ENCODE measurements around the gene PROCA1.
A peak's percentile ranks its signal among the peaks of the same experiment; 100 is the strongest.
"Not testable (repeated sequence)": the region's sequence is repeated elsewhere in the genome, so short reads cannot be mapped to it uniquely, and the experiment has no call there.

The PROCA1 gene

DNA sequence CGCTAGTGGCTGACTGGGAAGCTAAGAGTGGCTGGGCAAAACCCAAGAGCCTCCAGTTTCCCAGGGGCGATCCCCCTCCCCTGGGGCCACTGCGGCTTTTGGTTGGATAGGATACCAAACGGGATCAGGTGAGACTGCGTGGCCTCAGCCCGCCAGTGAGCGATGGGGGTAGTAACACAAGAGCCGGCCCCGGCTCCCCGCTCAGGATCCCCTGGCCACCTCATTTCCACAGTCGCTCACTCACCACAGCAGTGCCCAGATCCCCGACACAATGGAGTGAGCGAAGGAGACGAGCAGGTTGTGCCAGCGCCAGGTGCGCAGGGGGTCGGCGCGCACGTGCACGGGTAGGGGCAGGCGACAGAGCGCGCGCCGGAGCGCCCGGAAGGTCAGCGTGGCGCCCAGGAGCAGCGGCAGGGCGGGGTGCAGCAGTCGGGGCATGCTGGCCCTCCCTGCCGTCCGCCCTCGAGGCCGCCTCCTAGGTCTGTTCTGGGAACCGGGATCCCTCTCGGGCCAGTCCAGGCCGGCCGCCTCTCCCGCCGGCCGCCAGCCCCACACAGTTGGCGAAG lies 14.1 kb upstream of the PROCA1 start:
- DNase-seq (ENCODE audit: low read depth), result no peak

DNA sequence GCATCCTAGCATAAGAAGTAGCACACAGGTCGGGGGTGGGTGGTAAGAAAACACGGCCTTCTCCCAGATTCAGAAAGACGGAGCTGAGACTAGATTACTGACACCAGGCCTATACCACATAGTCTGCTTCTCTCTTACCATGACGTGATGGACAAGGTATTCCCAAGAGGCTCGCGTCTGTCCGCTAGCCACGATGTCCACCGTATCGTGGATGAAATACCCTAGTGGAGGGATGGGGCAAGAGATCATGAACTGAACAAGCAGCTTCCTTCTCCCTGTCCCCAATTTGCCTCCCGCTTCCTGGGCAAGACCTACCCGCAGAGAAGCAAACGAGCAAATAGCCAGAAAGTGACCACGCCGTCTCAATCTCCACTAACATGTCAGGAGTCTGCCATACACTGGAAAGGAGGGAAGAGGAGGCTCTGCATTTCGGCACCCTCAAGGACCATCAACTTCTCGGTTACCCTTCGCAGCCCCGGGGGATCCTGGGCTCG lies 13.5 kb upstream of the PROCA1 start:
- no peak for DNase-seq (ENCODE audit: low read depth)

DNA sequence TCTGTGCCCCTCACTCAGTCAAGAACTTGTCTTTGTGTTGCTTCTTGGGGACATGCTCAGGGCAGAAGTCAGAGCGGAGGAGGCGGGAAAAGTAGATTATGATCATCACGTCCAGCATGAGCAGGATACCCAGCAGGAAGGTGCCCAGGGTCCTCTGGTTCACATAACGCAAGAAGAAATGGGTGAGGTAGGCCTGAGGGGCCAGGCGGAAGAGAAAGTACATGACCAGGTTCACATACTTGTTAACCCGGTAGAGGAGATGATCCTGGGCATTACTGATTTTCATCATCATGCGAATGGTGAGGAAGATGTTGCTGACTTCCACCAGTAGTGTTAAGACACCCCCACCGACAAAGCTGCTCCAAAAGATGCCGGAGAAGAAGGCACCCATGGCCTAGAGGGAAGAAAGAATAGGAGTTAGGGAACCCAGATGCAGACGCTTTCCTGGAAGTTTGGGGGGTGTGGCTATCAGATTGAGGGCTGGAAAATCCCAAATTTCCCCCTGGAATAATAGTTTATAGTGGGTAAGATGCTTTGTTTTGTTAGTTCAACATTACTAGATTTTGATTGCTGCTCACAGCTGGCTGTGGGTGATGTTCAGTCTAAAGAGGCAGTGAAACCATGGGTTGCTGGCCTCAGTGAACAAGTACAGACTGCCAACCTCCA lies 12.9 kb upstream of the PROCA1 start:
- DNase-seq (ENCODE audit: low read depth), result no peak

DNA sequence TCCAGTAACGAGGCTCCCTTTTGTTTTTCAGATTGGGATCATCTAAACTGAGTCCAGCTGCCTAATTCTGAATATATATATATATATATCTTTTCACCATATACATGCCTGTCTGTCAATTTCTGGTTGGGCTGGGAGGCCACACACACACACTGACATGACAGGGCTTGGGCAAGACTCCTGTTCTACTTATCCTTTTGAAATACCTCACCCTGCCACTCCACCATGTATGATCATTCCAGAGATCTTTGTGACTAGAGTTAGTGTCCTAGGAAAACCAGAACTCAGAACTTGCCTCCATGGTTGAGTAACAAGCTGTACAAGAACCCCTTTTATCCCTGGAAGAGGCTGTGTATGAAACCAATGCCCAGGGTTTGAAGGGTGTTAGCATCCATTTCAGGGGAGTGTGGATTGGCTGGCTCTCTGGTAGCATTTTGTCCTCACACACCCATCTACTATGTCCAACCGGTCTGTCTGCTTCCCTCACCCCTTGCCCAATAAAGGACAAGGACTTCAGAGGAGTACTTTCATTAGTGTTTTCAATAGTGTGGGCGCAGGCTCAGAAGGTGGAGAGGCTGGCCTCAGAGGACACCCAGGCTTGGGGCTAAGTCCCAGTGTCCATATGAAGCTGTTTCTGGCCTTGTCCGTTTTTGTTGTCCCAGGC lies 12.3 kb upstream of the PROCA1 start:
- DNase-seq (ENCODE audit: low read depth), result not testable (repeated sequence)

DNA sequence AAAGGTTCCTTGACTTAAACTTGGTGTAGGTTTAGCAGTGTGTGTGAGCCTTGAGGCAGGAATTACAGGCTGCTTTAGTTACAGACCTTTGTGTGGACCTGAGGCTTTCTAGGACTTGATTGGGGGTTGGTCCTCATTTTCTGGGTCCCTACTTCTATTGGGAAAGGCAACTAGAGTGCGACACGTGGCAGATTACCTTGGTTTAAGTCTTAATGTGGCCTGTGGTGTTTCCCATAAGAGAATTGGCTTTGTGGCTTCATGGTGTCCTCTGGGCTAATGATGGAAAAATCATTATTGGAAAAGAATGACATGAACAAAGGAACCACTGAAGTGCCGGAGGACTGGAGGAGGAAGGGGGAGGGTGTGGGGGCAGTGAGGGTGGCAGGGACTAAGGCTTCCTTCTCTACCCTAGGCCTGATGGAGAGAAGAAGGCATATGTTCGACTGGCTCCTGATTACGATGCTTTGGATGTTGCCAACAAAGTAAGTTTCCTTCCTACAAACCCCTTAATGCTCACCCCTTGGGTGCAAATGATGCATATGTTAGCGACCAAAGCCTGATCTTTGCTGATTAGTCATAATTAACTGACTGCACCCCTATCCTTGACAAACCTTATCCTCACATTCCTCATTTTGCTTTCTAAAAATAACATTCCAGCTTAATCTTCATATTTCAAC lies 11.6 kb upstream of the PROCA1 start:
- no peak for DNase-seq (ENCODE audit: low read depth)

DNA sequence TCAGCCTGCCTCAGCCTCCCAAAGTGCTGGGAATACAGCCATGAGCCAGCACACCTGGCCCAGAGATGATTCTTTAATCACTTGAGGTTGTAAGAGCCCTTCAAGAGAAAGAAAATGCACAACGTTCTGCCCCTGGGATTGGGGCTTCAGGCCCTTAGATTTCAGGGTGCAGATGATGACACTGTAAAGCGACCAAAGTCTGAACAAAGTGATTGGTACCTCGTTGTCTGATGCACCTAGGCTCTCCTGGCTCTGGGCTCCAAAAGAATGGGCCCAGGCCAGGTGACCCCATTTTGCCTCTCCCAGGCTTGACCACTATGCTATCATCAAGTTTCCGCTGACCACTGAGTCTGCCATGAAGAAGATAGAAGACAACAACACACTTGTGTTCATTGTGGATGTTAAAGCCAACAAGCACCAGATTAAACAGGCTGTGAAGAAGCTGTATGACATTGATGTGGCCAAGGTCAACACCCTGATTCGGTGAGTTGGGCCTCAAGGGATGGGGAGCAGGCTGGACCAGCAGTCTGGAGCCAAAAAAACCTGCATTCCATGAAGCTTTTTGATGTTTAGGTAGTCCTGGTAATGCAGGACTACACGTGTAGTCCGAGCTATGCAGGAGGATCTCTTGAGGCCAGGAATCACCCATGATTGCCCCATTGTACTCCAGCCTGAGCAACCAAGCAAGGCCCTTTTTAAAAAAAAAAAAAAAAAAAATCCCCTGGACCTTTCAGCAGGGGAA lies 10.9 kb upstream of the PROCA1 start:
- DNase-seq (ENCODE audit: low read depth), result no peak

DNA sequence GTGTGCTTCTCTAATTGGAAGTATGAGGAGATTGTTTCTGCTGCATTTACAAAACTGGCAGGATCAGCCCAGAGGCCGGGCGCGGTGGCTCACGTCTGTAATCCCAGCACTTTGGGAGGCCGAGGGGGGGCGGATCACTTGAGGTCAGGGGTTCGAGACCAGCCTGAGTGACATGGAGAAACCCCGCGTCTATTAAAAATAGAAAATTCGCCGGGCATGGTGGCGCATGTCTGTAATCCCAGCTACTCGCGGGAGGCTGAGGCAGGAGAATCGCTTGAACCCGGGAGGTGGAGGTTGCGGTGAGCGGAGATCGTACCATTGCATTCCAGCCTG lies 9.3 kb upstream of the PROCA1 start:
- not testable (repeated sequence) for DNase-seq (ENCODE audit: low read depth)

DNA sequence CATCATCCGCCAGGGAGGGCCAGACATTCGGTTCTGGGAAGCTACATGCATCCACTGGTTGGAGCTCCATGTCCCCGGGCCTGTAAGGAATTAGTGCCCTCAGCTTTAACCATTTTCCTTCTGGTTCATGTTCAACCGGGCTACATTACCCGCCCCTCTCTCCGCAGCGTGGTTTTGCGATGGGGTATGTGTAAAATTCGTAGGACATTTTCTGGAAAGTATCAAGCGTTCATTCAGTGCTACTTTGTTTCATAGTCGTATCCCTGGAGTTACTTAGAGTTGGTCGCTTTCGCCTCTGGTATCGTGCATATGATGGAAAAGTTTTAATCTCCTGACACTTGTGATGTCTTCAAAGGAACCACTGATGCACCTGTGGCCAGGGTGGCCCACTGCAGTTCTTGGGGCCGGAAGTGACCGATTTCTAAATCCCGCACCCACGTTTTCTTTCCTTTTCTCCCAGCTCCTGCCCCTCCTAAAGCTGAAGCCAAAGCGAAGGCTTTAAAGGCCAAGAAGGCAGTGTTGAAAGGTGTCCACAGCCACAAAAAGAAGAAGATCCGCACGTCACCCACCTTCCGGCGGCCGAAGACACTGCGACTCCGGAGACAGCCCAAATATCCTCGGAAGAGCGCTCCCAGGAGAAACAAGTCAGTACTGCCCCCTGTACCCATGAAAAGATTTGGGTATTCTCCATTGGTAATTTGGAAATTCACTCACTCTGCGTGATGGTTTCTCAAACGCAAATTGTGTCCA lies 8.7 kb upstream of the PROCA1 start:
- no peak for DNase-seq (ENCODE audit: low read depth)

DNA sequence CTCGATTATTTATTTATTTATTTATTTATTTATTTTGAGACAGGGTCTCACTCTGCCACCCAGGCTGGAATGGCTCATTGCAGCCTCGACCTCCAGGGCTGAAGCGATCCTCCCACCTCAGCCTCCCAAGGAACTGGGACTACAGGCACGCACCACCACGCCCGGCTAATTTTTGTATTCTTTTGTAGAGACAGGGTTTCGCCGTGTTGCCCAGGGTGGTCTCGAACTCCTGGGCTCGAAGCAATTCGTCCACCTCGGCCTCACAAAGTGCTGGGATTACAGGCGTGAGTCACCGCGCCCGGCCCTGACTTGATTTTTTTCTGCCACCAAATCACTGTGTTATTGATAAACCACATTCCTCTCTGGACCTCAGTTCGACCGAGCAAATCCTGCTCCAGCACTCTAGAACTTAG lies 7.3 kb upstream of the PROCA1 start:
- no peak for DNase-seq (ENCODE audit: low read depth)

DNA sequence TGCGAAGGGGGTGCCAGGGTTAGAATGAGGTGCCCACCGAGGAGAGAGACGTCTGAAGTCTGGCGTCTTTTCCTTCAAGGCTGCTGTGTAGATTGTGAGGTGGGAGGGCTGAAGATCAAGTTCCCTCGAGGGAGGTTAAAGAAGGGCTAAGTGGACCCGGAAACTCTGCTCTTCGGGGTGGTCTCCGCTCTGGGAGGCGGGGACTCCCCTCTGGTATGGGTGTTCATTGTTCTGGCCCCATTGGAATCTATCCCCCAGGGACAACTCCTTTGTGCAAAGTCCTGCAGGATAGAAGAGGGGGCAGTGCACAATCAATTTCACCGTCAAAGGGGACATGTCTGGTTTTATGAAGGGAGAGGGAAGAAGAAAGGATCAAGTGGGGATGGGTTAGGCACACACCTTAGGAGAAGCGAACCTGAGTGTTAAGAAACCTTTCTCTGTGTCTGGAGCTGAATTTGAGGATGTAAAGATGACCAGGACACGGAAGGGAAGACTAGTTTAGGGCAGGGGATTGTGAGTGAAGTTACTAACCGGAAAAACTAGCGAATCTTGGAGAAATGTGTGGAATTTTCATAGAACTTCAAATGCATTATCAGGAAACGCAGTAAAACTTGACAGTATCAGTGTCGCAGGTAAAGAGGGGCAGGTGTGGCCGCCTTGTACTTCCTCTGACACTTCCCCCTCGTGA lies 6.8 kb upstream of the PROCA1 start:
- no peak for DNase-seq (ENCODE audit: low read depth)

DNA sequence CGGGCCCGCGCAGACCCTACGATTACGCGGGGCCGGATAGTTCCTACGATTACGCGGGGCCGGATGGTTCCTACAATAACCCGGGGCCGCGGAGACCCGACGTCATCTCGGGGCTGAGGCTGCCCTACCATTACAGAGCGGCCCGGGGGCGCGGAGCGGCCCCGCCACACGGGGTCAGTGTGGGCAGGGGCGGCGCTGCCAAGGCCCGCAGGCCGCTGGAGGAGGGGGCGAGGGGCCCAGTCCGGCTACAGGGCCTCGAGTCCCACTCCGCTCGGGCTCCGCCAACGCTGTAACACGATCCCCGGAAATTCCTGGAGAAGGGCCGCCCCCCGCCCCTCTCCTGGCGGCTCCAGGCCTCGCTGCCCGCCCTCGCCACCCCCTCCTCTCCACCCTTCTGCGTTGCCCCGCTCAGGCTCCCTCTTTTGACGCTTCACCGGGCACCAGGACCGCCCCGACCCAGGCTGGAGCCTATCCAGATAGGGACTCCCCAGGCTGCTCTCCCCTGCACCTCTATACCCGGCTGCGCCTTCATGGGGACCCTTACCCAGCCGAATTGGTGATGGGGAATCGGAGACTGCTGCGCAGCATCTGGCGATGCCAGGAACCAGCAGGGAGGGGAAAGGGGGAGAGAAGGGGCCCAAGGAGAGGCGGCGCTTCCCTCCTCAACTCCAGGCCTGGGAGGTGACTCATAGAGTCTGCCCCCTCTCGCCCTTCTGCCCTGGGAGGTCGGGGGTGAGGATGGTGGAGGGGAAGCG lies 6.1 kb upstream of the PROCA1 start, which contains the start of gene RAB34:
Gene RAB34 (minus strand): TSS at position 291 of the 755 bp plus-strand sequence. CDS start 602 bp downstream, outside the sequence.
- DNase-seq (ENCODE audit: low read depth), result no peak

DNA sequence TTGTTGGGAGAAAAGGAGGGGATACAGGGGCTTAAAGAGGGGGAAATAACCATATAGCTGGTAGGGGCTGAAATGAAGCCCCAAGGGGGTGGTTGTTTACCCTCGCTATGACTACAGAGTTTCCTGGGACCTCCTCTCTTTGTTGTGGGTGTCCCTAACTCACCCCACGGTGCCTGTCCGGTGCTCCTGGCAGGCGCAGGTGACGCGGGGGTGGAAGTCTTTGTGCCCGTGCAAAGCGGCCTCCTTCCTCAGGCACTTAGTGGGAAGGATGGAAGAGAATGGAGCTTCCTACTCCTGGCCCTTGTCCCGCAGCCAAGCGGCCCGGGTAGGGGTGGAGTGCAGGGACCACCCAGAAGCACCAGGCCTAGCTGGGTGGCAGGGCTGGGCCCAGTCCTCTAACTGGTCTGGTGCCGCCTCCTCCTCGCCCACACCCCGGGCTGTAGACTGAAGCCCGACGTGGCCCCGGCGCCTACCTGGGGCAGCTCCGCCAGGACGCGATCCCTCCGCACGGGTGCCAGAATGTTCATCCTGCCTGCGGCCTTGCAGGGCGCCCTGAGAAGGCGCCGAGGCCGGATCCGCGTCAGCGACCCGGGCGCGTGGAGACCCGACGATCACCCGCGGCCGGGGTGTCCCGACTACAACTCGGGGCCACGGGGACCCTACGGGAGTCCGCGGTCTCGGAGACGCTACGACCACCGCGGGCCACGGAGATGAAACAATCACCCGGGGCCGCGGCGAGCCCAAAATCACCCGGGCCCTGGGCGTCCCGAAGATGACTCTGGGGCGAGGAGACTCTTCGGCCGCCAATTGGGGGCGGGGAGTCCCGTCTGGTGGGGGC lies 5.3 kb upstream of the PROCA1 start:
- DNase-seq (ENCODE audit: low read depth), result no peak

DNA sequence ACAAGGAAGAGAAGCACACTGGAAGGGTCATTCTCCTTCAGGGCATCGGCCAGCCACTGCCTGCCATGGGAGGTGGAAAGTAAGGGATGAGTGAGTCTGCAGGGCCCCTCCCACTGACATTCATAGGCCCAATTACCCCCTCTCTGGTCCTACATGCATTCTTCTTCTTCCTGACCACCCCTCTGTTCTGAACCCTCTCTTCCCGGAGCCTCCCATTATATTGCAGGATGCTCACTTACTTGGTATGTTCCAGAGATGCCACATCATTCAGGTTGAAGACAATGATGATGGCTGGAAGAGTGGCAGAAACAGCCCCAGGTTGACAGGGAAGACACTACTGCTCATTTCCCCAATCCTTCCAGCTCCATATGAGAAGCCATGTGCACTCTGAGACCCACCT lies 3.5 kb upstream of the PROCA1 start:
- DNase-seq (ENCODE audit: low read depth), result no peak

DNA sequence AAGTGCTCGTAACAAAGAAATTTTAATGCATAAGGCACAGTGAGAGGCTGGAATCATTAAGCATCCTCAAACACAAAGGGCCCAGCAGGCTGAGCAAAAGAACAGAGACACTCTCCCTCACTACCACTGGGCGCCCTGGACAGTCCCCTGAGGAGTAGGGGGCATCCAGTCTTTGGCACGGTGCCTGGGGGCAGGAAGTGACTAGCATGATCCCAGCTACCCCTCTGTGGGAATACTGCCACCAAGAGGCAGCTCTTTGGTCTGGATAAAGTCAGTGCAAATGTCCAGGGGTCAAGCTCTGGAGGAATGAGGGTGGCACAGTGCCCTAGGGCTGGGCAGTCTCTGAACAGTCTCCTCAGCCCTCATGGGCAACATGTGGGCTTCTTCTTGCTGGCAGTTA lies 2.6 kb upstream of the PROCA1 start:
- no peak for DNase-seq (ENCODE audit: low read depth)

DNA sequence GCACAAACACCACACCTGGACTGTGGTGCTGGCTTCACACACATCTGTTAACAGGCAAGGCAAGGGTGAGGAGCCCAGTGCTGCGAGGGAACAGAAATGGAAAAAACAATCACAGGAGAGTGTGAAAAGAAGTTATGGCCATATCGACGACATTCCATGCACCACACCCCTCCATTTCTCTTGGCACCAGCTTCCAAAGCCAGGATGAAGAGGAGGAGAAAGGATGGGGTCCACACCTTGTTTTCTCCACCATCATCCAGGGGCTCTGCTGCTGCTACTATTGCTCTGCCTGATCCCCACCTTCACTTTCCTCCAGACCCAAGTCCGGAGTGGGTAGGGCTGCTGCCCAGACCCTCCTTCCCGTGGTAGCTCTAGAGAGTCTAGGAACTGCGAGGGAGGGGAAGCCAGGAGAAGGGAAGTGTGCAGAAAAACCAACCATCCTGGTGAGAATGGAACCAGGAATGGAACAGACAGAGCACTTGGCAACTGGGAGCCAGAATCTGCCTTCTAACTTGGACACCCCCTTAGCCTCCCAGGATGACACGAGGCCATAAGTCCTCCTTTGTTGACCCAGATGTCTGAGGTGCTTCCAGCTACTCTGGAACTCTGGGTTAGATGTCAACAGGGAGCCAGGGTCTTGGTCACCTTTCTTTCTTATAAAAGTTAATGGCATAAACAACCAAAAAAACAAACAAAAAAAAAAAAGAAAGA lies 1.2 kb upstream of the PROCA1 start:
- DNase-seq (ENCODE audit: low read depth), result no peak

DNA sequence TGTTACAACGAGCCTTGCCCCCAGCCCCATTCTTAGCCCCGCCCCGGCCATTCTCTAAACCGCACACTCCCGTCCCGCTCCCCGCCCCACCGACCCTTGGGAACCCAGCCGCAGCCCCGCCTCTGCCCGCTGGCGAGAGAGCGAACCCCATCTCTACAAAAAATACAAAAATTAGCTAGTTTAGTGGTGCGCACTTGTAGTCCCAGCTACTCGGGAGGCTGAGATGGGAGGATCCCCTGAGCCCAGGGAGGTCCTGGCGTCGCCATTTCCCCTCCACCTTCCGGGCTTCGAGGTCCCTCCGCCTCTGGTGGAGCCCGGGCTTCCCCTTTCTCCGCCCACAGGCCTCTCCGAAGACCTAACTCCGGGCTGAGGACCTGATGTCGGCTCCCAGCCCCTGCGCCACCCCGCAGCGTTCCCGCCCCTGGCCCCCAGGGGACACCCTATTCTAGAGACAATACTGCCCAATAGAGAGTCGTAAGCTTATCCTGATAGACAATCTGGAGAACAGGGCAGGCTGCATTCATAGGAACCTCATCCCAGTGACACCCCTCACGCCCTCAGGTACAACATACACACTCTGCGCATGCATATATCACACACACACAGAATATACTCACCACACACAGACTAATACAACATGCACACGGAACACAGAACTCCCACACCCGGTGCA lies 480 bp upstream of the PROCA1 start:
- no peak for DNase-seq (ENCODE audit: low read depth)

DNA sequence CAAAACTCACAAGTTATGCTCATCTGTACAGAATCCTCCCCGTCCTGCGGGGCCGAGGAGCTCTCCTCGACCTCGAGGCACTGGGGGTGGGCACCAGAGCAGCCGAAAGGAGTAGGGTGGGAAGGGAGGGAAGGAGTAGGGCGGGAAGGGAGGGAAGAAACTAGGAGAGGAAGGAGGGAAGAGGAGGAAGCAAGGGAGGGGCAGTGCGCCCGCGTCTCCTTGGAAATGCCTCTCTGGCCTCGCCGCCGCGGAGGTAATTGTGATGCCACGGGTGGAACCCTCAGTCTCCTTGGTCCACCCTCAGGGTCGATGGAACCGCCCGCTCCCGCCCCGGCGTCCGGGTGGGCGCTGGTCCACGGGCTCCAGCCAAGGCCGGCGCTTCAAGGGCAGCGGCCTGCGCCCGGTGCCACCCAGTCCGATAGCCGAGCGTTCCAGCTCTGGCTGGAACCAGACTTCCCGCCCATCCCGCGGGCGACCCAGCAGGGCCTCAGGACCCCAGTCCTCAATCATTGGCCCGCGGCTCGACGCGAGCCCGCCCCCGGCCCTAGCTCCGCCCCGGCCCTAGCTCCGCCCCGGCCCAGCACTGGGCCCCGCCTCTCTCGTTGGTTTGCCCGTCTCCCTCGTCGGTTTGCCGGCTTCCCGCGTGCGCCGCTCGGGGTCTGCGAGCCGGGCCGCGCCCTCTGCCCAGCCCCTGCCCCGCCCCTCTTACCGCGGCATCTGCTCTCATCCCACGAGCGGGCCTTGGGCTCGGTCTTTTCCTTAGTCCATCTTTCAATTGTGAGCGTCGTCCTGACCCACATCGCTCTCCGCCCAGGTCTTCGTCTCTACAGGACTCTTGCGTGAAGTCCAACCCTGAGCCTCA lies 596 bp downstream of the PROCA1 start:
- peak; percentile 82 for DNase-seq (ENCODE audit: low read depth)
